HepG2 (cell line): ENCODE measurements around the gene CPXM1. TPM values are rescaled to one million over a fixed set of nuclear protein-coding genes. Genes with fewer than 3 reads are reported as not detected.

ENCODE experiments used
- ATAC-seq: fragments of 200-7000 bp; cut with Tn5 transposase; 3 replicates; pipeline ENCODE4 v1.9.1; 2020; ENCODE audit warnings: mild to moderate bottlenecking, moderate library complexity
- BruUV-seq: library from RNA; stranded (reverse); fragments of 400-500 nt; replicated peaks from 2 replicates; lab custom pipeline; 2021; lab: Mats Ljungman, UMichigan
- CTCF ChIA-PET: fragments of 300-600 bp; formaldehyde crosslinking; extraction: SDS; loops from one replicate; lab custom pipeline; 2021; ENCODE audit warnings: low total read pairs, inconsistent platforms, low intra/inter-chr PET ratio; lab: Yijun Ruan, JAX
- POLR2A ChIA-PET: fragments of 350-600 bp; sonication (Branson Sonifier 250); formaldehyde crosslinking; loops from one replicate; lab custom pipeline; 2020; ENCODE audit warnings: antibody characterized with exemption, inconsistent platforms; lab: Yijun Ruan, JAX
- DNase-seq: peaks from one replicate; pipeline ENCODE4 v3.0.0-alpha.2; 2015; ENCODE audit warnings: low spot score
- FAIRE-seq: peaks from 3 replicates; lab custom pipeline; 2011; peaks lifted over from hg19 to GRCh38; lab: Jason Lieb, UNC
- H2AFZ ChIP-seq: one replicate; pipeline ENCODE4 v1.6.1; 2011; ENCODE audit warnings: low read length, inconsistent platforms
- H3K27ac ChIP-seq: fragments of 300-600 bp; 3 replicates; pipeline ENCODE4 v1.8.0; 2011; ENCODE audit warnings: mixed run types, mild to moderate bottlenecking, mixed read lengths, low read length, inconsistent platforms; ENCODE audit not compliant: insufficient read depth; ENCODE audit errors: extremely low read length
- H3K27me3 ChIP-seq, 2 experiments: fragments of 200-600 bp in 1 of 2; 2 replicates in 1 of 2; 3 replicates in 1 of 2; pipeline versions ENCODE4 v1.6.0 to v1.8.0; 2011; ENCODE audit warnings: low read length in 2 of 2, mild to moderate bottlenecking in 2 of 2, moderate library complexity in 2 of 2, inconsistent platforms in 1 of 2; ENCODE audit not compliant: insufficient read depth in 2 of 2, control insufficient read depth in 1 of 2
- H3K36me3 ChIP-seq, 2 experiments: fragments of 200-600 bp in 1 of 2; replicated peaks in 1 of 2; 2 replicates in 1 of 2; 3 replicates in 1 of 2; pipeline versions ENCODE4 v1.5.1 to v1.8.0; 2011; ENCODE audit warnings: low read length in 2 of 2, inconsistent platforms in 1 of 2; ENCODE audit not compliant: insufficient read depth in 2 of 2, control insufficient read depth in 1 of 2
- H3K4me1 ChIP-seq: 2 replicates; pipeline ENCODE4 v1.5.1; 2012; ENCODE audit warnings: low read length, inconsistent platforms; ENCODE audit not compliant: insufficient read depth
- H3K4me2 ChIP-seq: 2 replicates; pipeline ENCODE4 v1.6.0; 2011; ENCODE audit warnings: low read depth, low read length, inconsistent platforms
- H3K4me3 ChIP-seq, 3 experiments: fragments of 200-600 bp in 1 of 3; sonication (generic), shearing (Covaris generic) in 1 of 3; replicated peaks in 1 of 3; 2 replicates each; pipeline ENCODE4 v1.5.1; 2011 to 2016; ENCODE audit warnings: low read length in 3 of 3, inconsistent platforms in 2 of 3, low read depth in 2 of 3, mild to moderate bottlenecking in 2 of 3, control low read depth in 1 of 3, mixed read lengths in 1 of 3; ENCODE audit not compliant: insufficient read depth in 1 of 3
- H3K79me2 ChIP-seq: one replicate; pipeline ENCODE4 v1.6.1; 2011; ENCODE audit warnings: low read length, inconsistent platforms; ENCODE audit not compliant: insufficient read depth
- H3K9ac ChIP-seq: 2 replicates; pipeline ENCODE4 v1.6.0; 2011; ENCODE audit warnings: mild to moderate bottlenecking, low read depth, low read length, inconsistent platforms; ENCODE audit not compliant: insufficient read depth
- H3K9me3 ChIP-seq: 2 replicates; pipeline ENCODE4 v1.5.1; 2012; ENCODE audit warnings: mild to moderate bottlenecking, low read length
- H4K20me1 ChIP-seq: 2 replicates; pipeline ENCODE4 v1.6.0; 2011; ENCODE audit warnings: inconsistent platforms, mild to moderate bottlenecking, low read length, moderate library complexity; ENCODE audit not compliant: insufficient read depth
- AHR ChIP-seq: IDR thresholded peaks from 2 replicates; pipeline ENCODE4 v1.6.1; 2018; ENCODE audit warnings: missing genetic modification reagents, missing compliant biosample characterization
- ATAD3A ChIP-seq: sonication (generic); formaldehyde crosslinking; IDR thresholded peaks from 2 replicates; pipeline ENCODE4 v1.4.0; 2020; ENCODE audit warnings: missing genetic modification reagents
- FOXC1 ChIP-seq: sonication (generic); formaldehyde crosslinking; IDR thresholded peaks from 2 replicates; pipeline ENCODE4 v1.8.0; 2022; ENCODE audit warnings: mild to moderate bottlenecking, missing genetic modification reagents, borderline replicate concordance
- JARID2 ChIP-seq: sonication (generic); formaldehyde crosslinking; IDR thresholded peaks from 2 replicates; pipeline ENCODE4 v1.8.1; 2023; ENCODE audit warnings: missing genetic modification reagents, inconsistent platforms; ENCODE audit not compliant: insufficient replicate concordance
- KDM3A ChIP-seq: IDR thresholded peaks from 2 replicates; pipeline ENCODE4 v1.6.1; 2018; ENCODE audit warnings: low read depth, missing compliant biosample characterization
- KDM5B ChIP-seq: sonication (generic); formaldehyde crosslinking; IDR thresholded peaks from 2 replicates; pipeline ENCODE4 v1.4.0; 2020; ENCODE audit warnings: missing genetic modification reagents, mild to moderate bottlenecking, borderline replicate concordance
- MAFF ChIP-seq: IDR thresholded peaks from 2 replicates; pipeline ENCODE4 v1.6.1; 2011; ENCODE audit warnings: low read depth, low read length, improper control_type of control experiment
- PRMT3 ChIP-seq: sonication (generic); formaldehyde crosslinking; IDR thresholded peaks from 2 replicates; pipeline ENCODE4 v1.8.1; 2022; ENCODE audit warnings: low read depth, mild to moderate bottlenecking, moderate library complexity, missing genetic modification reagents, borderline replicate concordance
- RARA ChIP-seq: IDR thresholded peaks from 2 replicates; pipeline ENCODE4 v1.6.1; 2016; ENCODE audit warnings: missing genetic modification reagents, missing compliant biosample characterization
- RBFOX2 ChIP-seq: fragments of 200-400 bp; formaldehyde crosslinking; IDR thresholded peaks from 2 replicates; pipeline ENCODE4 v1.6.1; 2017; ENCODE audit warnings: low read depth, mild to moderate bottlenecking, low read length
- SYNCRIP ChIP-seq: fragments of 200-400 bp; formaldehyde crosslinking; IDR thresholded peaks from 2 replicates; pipeline ENCODE4 v1.6.1; 2018; ENCODE audit warnings: mild to moderate bottlenecking, low read depth, low read length; ENCODE audit not compliant: insufficient read depth
- ZEB1 ChIP-seq: IDR thresholded peaks from 2 replicates; pipeline ENCODE4 v1.6.1; 2012; ENCODE audit warnings: mild to moderate bottlenecking, low read depth, inconsistent platforms; ENCODE audit not compliant: insufficient replicate concordance
- ZFP37 ChIP-seq: sonication (generic); formaldehyde crosslinking; IDR thresholded peaks from 2 replicates; pipeline ENCODE4 v1.4.0; 2020; ENCODE audit warnings: missing genetic modification reagents, borderline replicate concordance
- ZFP82 ChIP-seq: sonication (generic); formaldehyde crosslinking; IDR thresholded peaks from 2 replicates; pipeline ENCODE4 v1.5.1; 2020; ENCODE audit warnings: mild to moderate bottlenecking, missing genetic modification reagents, borderline replicate concordance
- ZFYVE20 ChIP-seq: sonication (generic); formaldehyde crosslinking; IDR thresholded peaks from 2 replicates; pipeline ENCODE4 v1.8.0; 2023; ENCODE audit warnings: low read depth, mild to moderate bottlenecking, moderate library complexity, missing genetic modification reagents, borderline replicate concordance
- WGBS: methylation state at CpG from one replicate; pipeline ENCODE4 v1.1.6; 2017; ENCODE audit warnings: low lambda C conversion rate; 5-methylcytosine and 5-hydroxymethylcytosine counted together
- in situ Hi-C: cut with HindIII; loops from 2 replicates; pipeline ENCODE4 v1.10.0; 2017; ENCODE audit warnings: low pct_unique_long_range_greater_than_20kb; ENCODE audit not compliant: extremely low pct_ligation_motif_present
- intact Hi-C: fragments of 100-400 bp; cut with micrococcal nuclease; formaldehyde crosslinking; loops from one replicate; pipeline ENCODE4 v1.10.0; 2022; ENCODE audit not compliant: unreplicated experiment
- polyA plus RNA-seq, 8 experiments: library from polyadenylated mRNA; depleted of rRNA in 3 of 8; stranded (reverse) in 7 of 8; unstranded in 1 of 8; fragments of >200 nt; fragmentation: Illumina TruSeq in 4 of 8; extraction: Trizol in 4 of 8; gene quantifications; 2 replicates each; pipeline versions ENCODE4 v1.2.1 to v1.2.3, GENCODE V29; 2011 to 2016; ENCODE audit warnings: low read depth in 4 of 8, missing spikeins in 1 of 8, mixed read lengths in 1 of 8; ENCODE audit not compliant: insufficient read depth in 1 of 8
- total RNA-seq, 5 experiments: library from RNA; depleted of rRNA; stranded (reverse); fragments of >200 nt; fragmentation: Illumina TruSeq; extraction: Trizol; gene quantifications; 2 replicates each; pipeline ENCODE4 v1.2.3, GENCODE V29; 2016; ENCODE audit warnings: low read depth in 1 of 5
- TF ChIP-seq, protein P1 (sequence below), 2 experiments: sonication (generic) in 1 of 2; formaldehyde crosslinking in 1 of 2; IDR thresholded peaks; 2 replicates each; pipeline versions ENCODE4 v1.5.1 to v1.6.1; 2011 to 2020; ENCODE audit warnings: borderline replicate concordance in 1 of 2, low read depth in 1 of 2, low read length in 1 of 2, mild to moderate bottlenecking in 1 of 2, missing genetic modification reagents in 1 of 2, moderate library complexity in 1 of 2
- TF ChIP-seq, protein P2 (sequence below): sonication (generic); formaldehyde crosslinking; IDR thresholded peaks from 2 replicates; pipeline ENCODE4 v1.9.0; 2022; ENCODE audit warnings: missing genetic modification reagents, mild to moderate bottlenecking, borderline replicate concordance
- TF ChIP-seq, protein P3 (sequence below): IDR thresholded peaks from 2 replicates; pipeline ENCODE4 v1.6.1; 2012; ENCODE audit warnings: low read depth, low read length, improper control_type of control experiment

CPXM1 gene
- total and polyA plus RNA-seq, 2 of the 13 experiments (the other 11 are each of a cell fraction or from before 2014, with no cell fraction given), result 0.07 TPM; not detected in 1

DNA sequence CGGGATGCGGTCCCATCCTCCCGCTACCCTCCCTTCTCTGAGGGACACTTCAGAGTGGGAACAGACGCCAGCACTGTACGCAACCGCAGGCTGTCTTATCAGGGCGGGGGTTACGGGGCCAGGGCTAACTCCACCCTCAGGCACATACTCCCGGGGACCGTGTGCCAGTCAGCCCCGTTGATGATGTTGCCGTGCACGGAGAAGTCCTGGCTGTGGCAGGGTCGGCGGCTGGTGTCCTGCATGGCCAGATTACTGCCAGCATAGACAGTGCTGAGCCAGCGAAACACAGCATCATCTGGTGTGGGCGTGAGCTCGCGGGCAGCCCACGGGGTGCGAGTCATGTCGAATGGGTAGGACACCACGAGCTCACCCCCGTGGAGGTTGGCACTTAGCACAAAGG, 5.0 kb downstream of the CPXM1 start:
- POLR2A ChIA-PET, result no interaction called here
- no peak for DNase-seq
- Histone ChIP-seq H3K79me2 (no peaks in the 10 kb centered on the region), H4K20me1 (no peaks in the 10 kb centered on the region), H3K4me3 (no peak overlapping the region), H3K4me1 (no peaks in the 10 kb centered on the region), H3K27me3 (peaks cover 19 to 78% of the 10 kb centered on the region in 2 experiments), H3K27ac (no peak overlapping the region), H2AFZ (no peak overlapping the region), H3K9ac (no peak overlapping the region), H3K4me2 (no peak overlapping the region), H3K9me3 (no peaks in the 10 kb centered on the region), H3K36me3 (no peaks in the 10 kb centered on the region)
- intact Hi-C loops (no loop called here), in situ Hi-C loops (no loop called here)
- no peak for ATAC-seq
- no TSS peak for BruUV-seq
- WGBS, result 39% methylated on average over 24 of the region's 24 CpGs
- FAIRE-seq, result no peak
- CTCF ChIA-PET, result no interaction called here
- TF ChIP-seq ZFP82 (no peak), PRMT3 (CRISPR knock-in tag) (no peak), FOXC1 (CRISPR knock-in tag) (no peak), RBFOX2 (no peak), JARID2 (no peak), ZFP37 (CRISPR knock-in tag) (no peak), RARA (CRISPR knock-in tag) (no peak), ZEB1 (no peak), AHR (CRISPR knock-in tag) (no peak), KDM5B (CRISPR knock-in tag) (0 out of 2 replicates have a peak, but pooled peaks have one; percentile 31), ATAD3A (CRISPR knock-in tag) (no peak), SYNCRIP (no peak), MAFF (peak; percentile 45), ZFYVE20 (CRISPR knock-in tag) (no peak), KDM3A (CRISPR knock-in tag) (no peak)
- TF ChIP-seq, protein P1, sequence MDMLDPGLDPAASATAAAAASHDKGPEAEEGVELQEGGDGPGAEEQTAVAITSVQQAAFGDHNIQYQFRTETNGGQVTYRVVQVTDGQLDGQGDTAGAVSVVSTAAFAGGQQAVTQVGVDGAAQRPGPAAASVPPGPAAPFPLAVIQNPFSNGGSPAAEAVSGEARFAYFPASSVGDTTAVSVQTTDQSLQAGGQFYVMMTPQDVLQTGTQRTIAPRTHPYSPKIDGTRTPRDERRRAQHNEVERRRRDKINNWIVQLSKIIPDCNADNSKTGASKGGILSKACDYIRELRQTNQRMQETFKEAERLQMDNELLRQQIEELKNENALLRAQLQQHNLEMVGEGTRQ (IDR thresholded peaks at IDR 0.05; ENCODE audit: low read depth, low read length), result no peak
- TF ChIP-seq, protein P1 (CRISPR knock-in tag; IDR thresholded peaks at IDR 0.05; ENCODE audit: borderline replicate concordance), result no peak
- TF ChIP-seq, protein P2, sequence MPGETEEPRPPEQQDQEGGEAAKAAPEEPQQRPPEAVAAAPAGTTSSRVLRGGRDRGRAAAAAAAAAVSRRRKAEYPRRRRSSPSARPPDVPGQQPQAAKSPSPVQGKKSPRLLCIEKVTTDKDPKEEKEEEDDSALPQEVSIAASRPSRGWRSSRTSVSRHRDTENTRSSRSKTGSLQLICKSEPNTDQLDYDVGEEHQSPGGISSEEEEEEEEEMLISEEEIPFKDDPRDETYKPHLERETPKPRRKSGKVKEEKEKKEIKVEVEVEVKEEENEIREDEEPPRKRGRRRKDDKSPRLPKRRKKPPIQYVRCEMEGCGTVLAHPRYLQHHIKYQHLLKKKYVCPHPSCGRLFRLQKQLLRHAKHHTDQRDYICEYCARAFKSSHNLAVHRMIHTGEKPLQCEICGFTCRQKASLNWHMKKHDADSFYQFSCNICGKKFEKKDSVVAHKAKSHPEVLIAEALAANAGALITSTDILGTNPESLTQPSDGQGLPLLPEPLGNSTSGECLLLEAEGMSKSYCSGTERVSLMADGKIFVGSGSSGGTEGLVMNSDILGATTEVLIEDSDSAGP (CRISPR knock-in tag), result no peak
- TF ChIP-seq, protein P3, sequence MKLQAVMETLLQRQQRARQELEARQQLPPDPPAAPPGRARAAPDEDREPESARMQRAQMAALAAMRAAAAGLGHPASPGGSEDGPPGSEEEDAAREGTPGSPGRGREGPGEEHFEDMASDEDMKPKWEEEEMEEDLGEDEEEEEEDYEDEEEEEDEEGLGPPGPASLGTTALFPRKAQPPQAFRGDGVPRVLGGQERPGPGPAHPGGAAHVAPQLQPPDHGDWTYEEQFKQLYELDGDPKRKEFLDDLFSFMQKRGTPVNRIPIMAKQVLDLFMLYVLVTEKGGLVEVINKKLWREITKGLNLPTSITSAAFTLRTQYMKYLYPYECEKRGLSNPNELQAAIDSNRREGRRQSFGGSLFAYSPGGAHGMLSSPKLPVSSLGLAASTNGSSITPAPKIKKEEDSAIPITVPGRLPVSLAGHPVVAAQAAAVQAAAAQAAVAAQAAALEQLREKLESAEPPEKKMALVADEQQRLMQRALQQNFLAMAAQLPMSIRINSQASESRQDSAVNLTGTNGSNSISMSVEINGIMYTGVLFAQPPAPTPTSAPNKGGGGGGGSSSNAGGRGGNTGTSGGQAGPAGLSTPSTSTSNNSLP, result no peak
